GM21825 (cell line): ENCODE measurements around the gene GOLGA6L24.
"Not testable (repeated sequence)": the region's sequence is repeated elsewhere in the genome, so short reads cannot be mapped to it uniquely, and the experiment has no call there.

ENCODE experiments used
- ATAC-seq: cut with Tn5 transposase; IDR thresholded peaks from one replicate; pipeline ENCODE4 v1.9.1; 2021; ENCODE audit warnings: mild to moderate bottlenecking, moderate library complexity; ENCODE audit not compliant: unreplicated experiment

GOLGA6L24 gene, protein sequence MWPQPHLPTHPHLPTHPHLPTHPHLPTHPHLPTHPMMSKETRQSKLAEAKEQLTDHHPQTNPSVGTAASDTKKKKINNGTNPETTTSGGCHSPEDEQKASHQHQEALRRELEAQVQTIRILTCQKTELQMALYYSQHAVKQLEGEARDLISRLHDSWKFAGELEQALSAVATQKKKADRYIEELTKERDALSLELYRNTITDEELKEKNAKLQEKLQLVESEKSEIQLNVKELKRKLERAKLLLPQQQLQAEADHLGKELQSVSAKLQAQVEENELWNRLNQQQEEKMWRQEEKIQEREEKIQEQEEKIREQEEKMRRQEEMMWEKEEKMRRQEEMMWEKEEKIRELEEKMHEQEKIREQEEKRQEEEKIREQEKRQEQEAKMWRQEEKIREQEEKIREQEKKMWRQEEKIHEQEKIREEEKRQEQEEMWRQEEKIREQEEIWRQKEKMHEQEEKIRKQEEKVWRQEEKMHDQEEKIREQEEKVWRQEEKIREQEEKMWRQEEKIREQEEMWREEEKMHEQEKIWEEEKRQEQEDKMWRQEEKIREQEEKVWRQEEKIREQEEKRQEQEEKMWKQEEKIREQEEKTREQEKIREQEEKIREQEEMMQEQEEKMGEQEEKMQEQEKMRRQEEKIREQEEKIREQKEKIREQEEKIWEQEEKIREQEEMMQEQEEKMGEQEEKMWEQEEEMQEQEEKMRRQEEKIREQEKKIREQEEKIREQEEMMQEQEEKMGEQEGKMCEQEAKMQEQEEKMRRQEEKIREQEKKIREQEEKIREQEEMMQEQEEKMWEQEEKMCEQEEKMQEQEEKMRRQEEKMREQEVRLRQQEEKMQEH

DNA sequence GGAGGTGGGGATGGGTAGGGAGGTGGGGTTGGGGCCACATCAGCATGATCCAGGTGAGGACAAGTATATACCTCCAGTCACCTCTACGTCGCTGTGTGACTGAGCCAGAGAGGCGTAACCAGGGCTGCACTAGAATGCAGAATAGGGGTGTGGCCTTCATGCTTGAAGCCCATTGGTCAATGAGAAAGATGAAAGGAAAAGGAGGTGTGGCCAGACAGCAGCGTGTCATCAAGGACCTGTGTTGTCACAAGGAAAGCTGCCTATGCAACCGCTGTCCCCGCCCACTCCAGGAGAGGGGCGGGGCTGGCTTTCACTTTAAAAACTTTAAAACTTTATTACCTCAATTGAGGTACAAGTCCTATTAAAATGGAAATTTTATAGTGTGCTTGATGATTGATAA is at the start of gene GOLGA6L24:
GOLGA6L24 (minus strand) TSS at position 101 of the 400 bp plus-strand sequence; CDS start at position 40, 61 bp downstream.
- not testable (repeated sequence) for ATAC-seq

DNA sequence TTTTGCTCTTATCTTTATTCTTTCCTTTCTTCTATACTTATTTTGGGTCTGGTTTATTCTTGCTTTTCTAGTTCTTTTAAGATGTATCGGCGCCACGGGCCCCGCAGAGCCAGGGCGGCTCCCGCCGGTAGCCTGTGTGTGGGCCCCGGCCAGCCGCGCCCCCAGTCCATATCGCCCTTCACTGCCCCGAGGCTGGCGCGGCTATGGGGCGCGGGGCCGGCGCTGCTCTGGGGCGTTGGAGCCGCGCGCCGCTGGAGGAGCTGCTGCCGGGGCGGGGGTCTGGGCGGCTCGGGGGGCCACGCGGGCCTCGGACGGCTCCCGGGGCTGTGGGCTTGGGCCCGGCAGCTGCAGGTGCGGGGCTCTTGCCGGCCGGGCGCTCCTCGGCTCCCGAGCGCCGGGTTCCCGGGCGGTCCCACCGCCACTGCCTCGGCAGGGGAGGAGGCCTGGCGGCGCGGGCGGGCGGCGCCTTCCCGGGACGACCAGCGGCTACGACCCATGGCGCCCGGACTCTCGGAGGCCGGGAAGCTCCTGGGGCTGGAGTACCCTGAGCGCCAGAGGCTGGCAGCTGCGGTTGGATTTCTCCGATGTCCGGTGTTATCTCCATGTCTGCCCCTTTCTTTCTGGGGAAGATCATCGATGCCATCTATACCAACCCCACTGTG is 45.0 kb upstream of the GOLGA6L24 start:
- not testable (repeated sequence) for ATAC-seq

DNA sequence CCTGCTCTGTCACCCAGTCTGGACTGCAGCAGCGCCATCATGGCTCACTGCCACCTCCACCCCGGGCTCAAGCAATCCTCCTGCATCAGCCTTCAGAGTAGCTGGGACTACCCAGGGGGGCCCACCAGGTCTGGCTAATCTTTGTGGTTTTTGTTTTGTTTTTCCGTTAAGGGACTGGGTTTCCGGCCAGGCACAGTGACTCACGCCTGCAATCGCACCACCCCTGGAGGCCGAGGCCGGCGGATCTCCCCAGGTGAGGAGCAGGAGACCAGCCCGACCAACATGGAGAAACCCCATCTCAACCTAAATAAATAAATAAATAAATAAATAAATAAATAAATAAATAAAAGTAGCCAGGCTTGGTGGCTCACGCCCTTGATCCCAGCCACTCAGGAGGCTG is 38.1 kb upstream of the GOLGA6L24 start:
- not testable (repeated sequence) for ATAC-seq

DNA sequence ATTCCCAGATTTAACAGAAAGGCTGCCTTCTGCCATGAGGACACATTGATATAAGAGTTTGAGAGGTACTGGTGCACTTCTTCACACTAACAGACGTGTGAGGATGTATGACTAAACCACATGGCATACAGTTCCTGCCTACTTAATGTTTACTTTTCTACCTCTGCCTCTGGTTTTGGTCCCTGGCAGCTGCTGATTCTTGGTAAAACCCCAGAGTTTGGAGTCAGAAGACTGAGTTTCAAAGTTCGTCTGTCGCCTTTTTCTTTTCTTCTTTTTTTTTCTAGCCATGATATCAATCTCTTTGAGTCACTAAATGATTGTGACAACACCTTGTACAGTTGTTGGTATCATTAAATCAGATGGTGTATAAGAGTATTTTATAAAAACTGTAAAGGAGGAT is 22.2 kb upstream of the GOLGA6L24 start:
- ATAC-seq, result not testable (repeated sequence)

DNA sequence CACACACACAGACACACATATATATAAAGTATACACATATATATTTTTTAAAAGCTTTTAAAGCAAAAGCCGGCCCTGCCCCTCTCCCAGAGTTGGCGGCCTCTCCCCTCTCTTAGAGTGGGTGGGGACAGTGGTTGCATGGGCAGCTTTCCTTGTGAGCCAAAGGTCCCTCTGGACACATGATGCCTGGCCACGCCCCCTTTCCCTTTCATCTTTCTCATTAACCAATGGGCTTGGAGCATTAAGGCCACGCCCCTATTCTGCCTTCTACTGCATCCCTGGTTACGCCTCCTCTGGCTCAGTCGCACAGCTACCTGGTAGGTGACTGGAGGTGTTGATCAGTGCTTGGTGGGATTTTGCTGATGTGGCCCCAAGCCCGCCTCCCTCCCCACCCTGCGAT is 20.5 kb upstream of the GOLGA6L24 start, which contains the start of gene GOLGA8F:
GOLGA8F (plus strand) TSS at position 301 of the 400 bp plus-strand sequence; CDS start at position 399, 98 bp downstream.
- ATAC-seq, result not testable (repeated sequence)

DNA sequence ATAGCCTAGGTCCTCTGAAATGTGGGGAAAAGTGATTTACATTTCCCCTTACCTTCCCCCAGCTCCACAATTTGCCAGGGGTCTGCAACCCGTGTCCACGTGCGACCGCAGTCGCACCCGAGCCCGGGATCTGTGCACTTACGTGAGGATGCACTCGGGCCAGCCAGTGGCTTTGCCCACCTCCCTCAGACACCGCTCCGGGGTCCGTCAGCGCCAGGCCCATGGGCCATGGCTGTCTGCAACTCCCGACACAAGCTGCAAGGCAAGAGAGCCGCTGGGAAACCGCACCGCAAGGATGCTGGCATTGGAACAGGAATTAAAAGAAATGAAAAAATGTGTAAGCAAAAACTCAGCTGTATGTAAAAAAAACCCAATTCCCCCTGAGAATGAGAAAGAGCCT is 7.6 kb upstream of the GOLGA6L24 start:
- not testable (repeated sequence) for ATAC-seq

DNA sequence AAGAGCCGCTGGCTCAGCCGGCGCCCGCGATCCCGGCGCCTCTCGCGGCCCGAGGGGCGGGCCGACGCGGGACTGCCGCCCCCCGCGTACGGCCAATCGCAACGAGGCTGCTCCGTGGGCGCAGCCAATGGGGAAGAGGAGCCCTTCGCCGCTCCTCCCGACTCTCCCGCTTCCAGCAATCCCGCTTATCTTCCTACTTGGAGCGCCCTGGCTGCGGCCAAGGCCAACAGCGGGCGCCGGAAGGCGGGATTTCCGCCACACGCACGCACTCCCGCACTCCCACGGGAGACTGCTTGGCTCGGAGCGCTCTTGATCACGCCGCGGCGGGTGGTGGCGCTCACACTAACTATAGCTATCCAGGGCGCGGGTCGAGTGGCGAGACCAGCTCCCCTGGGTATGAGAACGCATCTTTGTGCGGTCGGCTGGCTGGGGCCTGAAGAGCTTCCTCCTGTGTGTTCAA is 35.7 kb downstream of the GOLGA6L24 start, which contains the start of gene HERC2:
HERC2 (minus strand) TSS at position 51 of the 460 bp plus-strand sequence. CDS start 746 bp downstream, outside the sequence.
- ATAC-seq, result not testable (repeated sequence)

DNA sequence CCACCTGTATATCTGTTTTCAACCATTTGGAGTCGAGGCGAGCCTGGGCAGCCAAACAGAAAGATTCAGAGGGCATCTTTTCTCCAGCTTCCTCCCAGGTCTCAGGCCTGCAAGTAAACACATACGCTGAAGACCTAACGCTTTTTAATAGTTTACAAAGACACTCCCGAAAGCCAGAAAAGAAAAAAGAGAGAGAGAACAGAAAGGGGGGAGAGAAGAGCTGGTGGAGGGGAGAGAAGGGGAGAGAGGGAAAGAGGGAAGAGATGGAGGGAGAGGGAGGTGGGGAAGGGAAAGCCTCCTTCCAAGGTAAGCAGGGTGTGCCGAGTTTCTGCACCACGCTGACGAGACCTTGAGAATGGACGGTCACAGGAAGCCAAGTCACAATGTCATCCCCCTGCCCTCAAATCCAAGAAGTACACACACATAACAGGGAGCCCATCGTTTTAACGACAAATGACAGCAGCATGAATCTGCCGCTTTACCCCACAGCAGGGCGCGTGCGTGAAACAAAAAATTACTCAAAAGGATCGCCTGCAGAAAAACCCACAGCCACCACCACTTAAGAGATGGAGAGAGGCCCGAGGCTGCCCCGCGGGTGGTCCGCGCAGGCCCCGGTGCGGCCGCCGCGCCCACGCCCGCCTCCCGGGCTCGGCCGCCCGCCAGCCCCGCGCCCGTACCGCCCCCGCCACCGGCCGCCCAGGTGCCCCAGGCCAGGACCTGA is 36.4 kb downstream of the GOLGA6L24 start:
- ATAC-seq, result not testable (repeated sequence)

DNA sequence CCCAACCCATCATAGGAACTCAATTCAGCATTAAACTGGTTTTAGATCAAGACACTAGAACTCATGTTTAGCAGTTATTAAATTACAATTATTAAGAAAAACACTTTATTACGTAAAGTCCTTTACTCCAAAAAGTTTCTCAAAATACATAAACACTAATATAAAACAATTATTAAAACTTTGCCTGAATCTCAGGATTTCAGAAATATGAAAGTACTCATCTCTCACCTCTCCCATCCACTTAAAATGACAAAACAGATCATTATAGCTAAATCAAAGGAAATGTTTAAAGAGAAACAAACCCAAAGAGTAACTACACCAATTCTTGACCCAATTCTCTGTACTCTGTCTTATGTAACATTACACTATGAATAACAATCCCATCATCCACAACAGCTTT is 38.2 kb downstream of the GOLGA6L24 start:
- ATAC-seq, result not testable (repeated sequence)

DNA sequence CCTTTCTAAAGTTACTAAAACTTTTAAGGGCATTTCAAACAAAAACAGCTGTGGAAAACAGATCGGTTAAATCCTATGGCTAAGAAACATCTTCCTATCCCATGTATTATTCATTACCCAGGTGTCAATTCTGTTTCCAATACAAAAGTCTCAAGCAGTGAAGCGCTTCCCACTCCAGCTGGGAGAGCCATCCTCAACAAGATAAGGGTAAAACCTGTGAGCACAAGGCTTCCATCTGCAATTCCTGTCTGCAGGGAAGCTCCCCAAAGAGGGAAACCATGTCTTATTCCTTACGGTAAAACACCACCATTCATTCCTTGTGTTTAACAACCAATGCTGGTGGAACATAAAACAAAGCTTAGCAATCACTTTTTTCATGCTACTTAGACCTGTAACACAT is 39.1 kb downstream of the GOLGA6L24 start:
- ATAC-seq, result not testable (repeated sequence)

DNA sequence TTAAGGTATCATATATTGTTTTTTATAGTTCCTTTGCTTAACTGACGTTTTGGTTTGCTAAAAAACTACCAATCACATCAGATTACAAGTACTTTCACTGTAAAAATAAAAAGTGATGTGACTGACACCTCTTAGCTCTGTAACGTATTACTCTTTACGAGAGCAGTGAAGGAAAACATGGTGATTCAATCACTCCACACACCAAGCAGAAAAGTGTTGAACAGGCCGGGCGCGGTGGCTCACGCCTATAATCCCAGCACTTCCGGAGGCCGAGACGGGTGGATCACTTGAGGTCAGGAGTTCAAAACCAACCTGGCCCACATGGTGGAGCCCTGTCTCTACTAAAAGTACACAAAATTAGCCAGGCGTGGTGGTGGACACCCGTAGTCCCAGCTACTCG is 39.8 kb downstream of the GOLGA6L24 start:
- ATAC-seq, result not testable (repeated sequence)

DNA sequence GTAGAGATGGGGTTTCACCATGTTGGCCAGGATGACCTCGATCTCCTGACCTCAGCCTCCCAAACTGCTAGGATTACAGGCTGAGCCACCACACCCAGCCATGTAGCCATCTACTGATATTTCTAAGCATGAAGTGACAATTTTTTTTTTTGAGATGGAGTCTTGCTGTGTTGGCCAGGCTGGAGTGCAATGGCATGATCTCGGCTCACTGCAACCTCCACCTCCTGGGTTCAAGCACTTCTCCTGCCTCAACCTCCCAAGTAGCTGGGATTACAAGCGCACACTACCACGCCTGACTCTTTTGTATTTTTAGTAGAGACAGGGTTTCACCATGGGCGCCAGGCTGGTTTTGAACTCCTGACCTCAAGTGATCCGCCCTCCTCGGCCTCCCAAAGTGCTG is 40.9 kb downstream of the GOLGA6L24 start:
- ATAC-seq, result not testable (repeated sequence)

DNA sequence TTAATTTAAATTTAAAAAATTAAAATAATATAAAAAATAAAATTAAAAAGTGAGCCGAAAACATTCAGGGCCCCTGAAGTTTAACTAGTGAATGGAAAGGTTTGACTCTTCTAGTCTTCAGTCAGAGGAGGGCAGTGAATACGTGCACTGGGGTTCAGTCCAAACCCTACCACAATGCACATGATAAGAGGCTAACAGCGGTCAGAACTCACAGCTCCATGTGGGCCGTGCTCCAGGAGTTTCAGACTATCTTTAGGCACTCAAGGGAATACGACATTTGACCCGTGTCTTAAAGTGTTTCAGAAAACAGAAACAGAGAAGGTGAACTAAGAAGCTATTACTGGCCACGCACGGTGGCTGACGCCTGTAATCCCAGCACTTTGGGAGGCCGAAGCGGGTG is 47.4 kb downstream of the GOLGA6L24 start:
- not testable (repeated sequence) for ATAC-seq

DNA sequence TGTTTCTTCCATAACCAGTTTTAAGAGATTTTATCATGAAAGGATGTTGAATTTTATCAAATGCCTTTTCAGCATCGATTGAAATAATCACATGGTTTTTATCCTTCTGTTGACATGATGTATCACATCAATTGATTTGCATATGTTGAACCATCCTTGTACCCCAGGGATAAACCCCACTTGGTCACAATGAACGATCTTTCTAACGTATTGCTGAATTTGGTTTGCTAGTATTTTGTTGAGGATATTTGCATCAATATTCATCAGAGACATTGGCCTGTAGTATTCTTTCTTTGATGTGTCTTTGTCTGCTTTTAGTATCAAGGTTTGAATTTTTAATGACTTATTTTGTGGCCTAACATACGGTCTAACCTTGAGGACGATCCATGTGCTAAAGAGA is 49.2 kb downstream of the GOLGA6L24 start:
- ATAC-seq, result not testable (repeated sequence)
